Neural crest cell (in vitro differentiated cells): ENCODE data around the gene NAGLU. TPM values are rescaled to one million over a fixed set of nuclear protein-coding genes. Genes with fewer than 3 reads are reported as not detected.
A peak's percentile ranks its signal among the peaks of the same experiment; 100 is the strongest.

Experiments used
- DNase-seq: peaks from one replicate; pipeline ENCODE4 v3.0.0; 2021; ENCODE audit warnings: low read depth, mixed read lengths, low spot score
- H3K27ac Mint-ChIP-seq: one replicate; pipeline ENCODE4 v1.8.0; 2021; ENCODE audit warnings: mild to moderate bottlenecking, mixed read lengths; ENCODE audit not compliant: unreplicated experiment
- H3K27me3 Mint-ChIP-seq: 2 replicates; pipeline ENCODE4 v1.8.0; 2021; ENCODE audit warnings: low read depth, mild to moderate bottlenecking, mixed read lengths
- H3K36me3 Mint-ChIP-seq: 2 replicates; pipeline ENCODE4 v1.8.0; 2021; ENCODE audit warnings: low read depth, mild to moderate bottlenecking, mixed read lengths
- H3K4me1 Mint-ChIP-seq: 2 replicates; pipeline ENCODE4 v1.8.0; 2021; ENCODE audit warnings: mixed read lengths
- H3K4me3 Mint-ChIP-seq: one replicate; pipeline ENCODE4 v1.8.0; 2021; ENCODE audit warnings: mild to moderate bottlenecking, mixed read lengths
- H3K9me3 Mint-ChIP-seq: 2 replicates; pipeline ENCODE4 v1.8.0; 2021; ENCODE audit warnings: mixed read lengths
- total RNA-seq: library from RNA; stranded (reverse); gene quantifications from 2 replicates; pipeline ENCODE4 v1.2.1, GENCODE V29; 2021
- TF ChIP-seq, protein P1 (sequence below): fragments of 200-600 bp; sonication (generic); conservative IDR thresholded peaks from 2 replicates; pipeline ENCODE4 v1.5.0; 2021; ENCODE audit warnings: antibody characterized with exemption, mild to moderate bottlenecking

The NAGLU gene
- total RNA-seq, 1 donor from 2014 or later: 20.5 TPM

DNA sequence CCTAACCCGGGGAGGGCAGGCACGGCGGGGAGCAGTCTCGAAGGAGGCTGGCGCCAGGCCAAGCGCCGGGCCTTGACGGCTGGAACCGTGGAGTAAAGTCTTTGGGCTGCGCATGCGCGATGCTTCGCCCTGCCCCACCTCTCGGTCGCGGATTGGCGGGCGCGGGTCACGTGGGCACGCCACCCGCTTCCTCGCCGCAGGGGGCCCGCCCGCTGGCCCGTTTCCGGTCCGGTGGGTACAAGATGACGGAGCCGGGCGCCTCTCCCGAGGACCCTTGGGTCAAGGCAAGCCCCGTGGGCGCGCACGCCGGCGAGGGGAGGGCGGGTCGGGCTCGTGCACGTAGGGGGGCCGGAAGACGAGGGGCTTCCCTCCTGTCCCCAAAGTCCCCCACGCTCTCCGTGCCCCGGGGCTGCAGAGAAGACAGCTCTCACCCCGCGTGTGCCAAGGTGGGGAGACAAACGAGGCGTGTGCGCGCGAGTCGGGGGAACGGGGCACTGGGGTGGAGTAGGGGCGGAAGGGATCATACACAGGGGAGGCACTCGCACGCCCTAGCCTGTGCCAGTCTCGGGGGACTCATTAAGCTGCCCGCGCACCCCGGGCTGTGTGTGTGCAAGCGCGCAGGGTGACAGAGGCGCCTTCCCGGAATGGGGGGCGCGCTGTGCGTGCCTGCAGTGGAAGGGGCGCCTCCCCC is 31.0 kb downstream of the NAGLU start, which contains the start of gene MLX:
TSS of gene MLX (plus strand) at position 218 of the 691 bp plus-strand sequence. CDS start at position 243, 25 bp downstream.
- H3K9me3 Mint-ChIP-seq: no peaks in the 10 kb centered on the region

DNA sequence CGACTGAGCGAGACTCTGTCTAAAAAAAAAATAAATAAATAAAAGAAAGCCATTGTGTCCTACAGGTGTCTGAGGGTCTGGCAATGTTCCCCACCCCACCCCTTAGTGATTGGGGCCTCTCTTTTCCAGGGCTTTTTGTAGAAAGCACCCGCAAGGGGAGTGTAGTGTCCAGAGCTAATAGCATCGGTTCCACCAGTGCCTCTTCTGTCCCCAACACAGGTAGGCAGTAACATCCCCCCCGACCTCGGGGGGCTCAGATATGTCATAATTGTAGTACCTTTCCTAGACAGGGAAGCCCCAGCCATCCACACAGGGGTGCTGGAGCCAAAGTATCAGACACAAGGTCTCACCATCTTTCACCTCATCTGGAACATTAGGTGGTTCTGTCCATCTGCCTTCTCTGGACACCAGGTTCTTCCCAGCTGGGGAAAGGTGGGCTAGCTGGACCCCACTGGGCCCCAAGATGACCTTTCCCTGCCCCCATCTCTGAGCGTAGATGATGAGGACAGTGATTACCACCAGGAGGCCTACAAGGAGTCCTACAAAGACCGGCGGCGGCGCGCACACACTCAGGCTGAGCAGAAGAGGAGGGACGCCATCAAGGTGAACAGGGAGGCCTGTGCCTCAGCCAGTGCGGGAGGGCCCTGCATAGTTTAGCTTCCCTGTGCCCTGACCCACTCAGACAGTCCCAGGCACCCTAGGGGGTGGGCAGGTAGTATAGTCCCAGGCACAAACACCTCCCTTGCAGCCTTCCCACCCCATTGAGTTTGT is 32.5 kb downstream of the NAGLU start:
- Mint-ChIP-seq H3K9me3 (no peaks in the 10 kb centered on the region), H3K27me3 (no peaks in the 10 kb centered on the region), H3K4me1 (peaks cover 14% of the 10 kb centered on the region), H3K36me3 (peaks cover 12% of the 10 kb centered on the region), H3K27ac (no peak overlapping the region), H3K4me3 (peak overlapping the region; percentile 94)
- TF ChIP-seq, protein P1, sequence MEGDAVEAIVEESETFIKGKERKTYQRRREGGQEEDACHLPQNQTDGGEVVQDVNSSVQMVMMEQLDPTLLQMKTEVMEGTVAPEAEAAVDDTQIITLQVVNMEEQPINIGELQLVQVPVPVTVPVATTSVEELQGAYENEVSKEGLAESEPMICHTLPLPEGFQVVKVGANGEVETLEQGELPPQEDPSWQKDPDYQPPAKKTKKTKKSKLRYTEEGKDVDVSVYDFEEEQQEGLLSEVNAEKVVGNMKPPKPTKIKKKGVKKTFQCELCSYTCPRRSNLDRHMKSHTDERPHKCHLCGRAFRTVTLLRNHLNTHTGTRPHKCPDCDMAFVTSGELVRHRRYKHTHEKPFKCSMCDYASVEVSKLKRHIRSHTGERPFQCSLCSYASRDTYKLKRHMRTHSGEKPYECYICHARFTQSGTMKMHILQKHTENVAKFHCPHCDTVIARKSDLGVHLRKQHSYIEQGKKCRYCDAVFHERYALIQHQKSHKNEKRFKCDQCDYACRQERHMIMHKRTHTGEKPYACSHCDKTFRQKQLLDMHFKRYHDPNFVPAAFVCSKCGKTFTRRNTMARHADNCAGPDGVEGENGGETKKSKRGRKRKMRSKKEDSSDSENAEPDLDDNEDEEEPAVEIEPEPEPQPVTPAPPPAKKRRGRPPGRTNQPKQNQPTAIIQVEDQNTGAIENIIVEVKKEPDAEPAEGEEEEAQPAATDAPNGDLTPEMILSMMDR: no peak
- no peak for DNase-seq

More for the DNA sequence above, 31.0 kb downstream of the NAGLU start, which contains the start of gene MLX:
- TF ChIP-seq, protein P1: no peak
- H3K27me3 Mint-ChIP-seq: no peaks in the 10 kb centered on the region
- peak within 1 kb of the TSS; percentile 55 for H3K27ac Mint-ChIP-seq
- H3K4me1 Mint-ChIP-seq: peaks cover 23% of the 10 kb centered on the region
- H3K4me3 Mint-ChIP-seq: peak within 1 kb of the TSS; percentile 94
- peaks cover 5% of the 10 kb centered on the region for H3K36me3 Mint-ChIP-seq
- peak; percentile 83 for DNase-seq

- peak overlapping the region; percentile 79 for H3K4me3 Mint-ChIP-seq
- no peaks in the 10 kb centered on the region for H3K27me3 Mint-ChIP-seq
- peaks cover 22% of the 10 kb centered on the region for H3K36me3 Mint-ChIP-seq
- no peak for DNase-seq
- no peaks in the 10 kb centered on the region for H3K9me3 Mint-ChIP-seq
- H3K27ac Mint-ChIP-seq: no peak overlapping the region
- TF ChIP-seq, protein P1: no peak
- peaks cover 23% of the 10 kb centered on the region for H3K4me1 Mint-ChIP-seq
Measured at GRCh38 chr17:42571435-42572225, 35.6 kb downstream of the NAGLU start.

DNA sequence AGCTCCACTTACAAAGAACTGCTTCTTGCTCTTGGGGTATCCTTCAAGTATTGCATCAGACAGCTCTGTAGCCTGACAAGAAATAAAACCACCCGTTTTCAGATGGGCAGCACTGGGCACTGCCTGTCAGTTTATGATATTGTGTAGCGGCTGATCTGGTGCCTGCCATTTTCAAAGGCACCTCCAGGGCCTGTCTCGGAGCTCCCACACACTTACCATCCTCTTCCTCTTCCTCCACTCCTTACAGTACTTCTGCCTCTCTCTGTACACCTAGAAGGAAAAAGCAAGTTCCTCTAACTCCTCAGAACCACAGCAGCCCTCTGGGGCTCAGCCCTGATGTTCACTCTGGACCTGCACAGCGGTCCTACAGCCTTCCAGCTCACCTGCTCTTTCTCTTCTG is 37.1 kb downstream of the NAGLU start:
- H3K36me3 Mint-ChIP-seq: peaks cover 19% of the 10 kb centered on the region

DNA sequence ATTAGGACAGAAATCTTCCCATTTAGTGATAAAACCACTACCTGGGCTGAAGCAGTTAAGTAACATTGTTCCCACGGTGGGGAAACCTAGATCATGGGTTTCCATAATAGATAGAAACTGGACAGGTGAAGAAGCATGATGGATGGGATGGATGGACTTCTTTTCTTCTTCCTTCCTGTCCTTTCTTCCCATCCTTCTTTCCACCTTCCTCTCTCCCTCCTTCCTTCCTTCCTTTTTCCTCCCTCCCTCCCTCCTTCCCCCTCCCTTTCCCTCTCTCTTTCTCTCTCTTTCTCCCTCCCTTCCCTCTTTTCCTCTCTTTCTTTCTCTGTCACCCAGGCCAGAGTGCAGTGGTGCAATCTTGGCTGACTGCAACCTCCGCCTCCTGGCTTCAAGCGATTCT is 38.4 kb downstream of the NAGLU start:
- DNase-seq: no peak
- no peaks in the 10 kb centered on the region for H3K9me3 Mint-ChIP-seq
- no peak overlapping the region for H3K4me3 Mint-ChIP-seq
- peaks cover 37% of the 10 kb centered on the region for H3K4me1 Mint-ChIP-seq
- TF ChIP-seq, protein P1: no peak
- H3K36me3 Mint-ChIP-seq: peaks cover 19% of the 10 kb centered on the region
- no peak overlapping the region for H3K27ac Mint-ChIP-seq
- H3K27me3 Mint-ChIP-seq: no peaks in the 10 kb centered on the region

More for the DNA sequence above, 37.1 kb downstream of the NAGLU start:
- Mint-ChIP-seq H3K9me3 (no peaks in the 10 kb centered on the region), H3K4me1 (peaks cover 30% of the 10 kb centered on the region), H3K4me3 (peak overlapping the region; percentile 81), H3K27me3 (no peaks in the 10 kb centered on the region), H3K27ac (no peak overlapping the region)
- DNase-seq: no peak
- TF ChIP-seq, protein P1: no peak
